CD4-positive, alpha-beta T cell treated with Interferon gamma for 1 hour (primary cell): ENCODE results near the gene PPFIBP2.

Experiments used
- DNase-seq: peaks from one replicate; pipeline ENCODE4 v3.0.0-alpha.2; 2020

Gene PPFIBP2

GRCh38 chr11:7528514-7529049, 14.8 kb downstream of the PPFIBP2 start:
- no peak for DNase-seq

- no peak for DNase-seq
Observed at GRCh38 chr11:7530013-7530640, 16.3 kb downstream of the PPFIBP2 start.

GRCh38 chr11:7531011-7531410, 17.2 kb downstream of the PPFIBP2 start:
- DNase-seq: no peak

- DNase-seq: no peak
Observed at GRCh38 chr11:7532405-7533145, 18.8 kb downstream of the PPFIBP2 start.

- no peak for DNase-seq
Observed at GRCh38 chr11:7533199-7534041, 19.6 kb downstream of the PPFIBP2 start.

GRCh38 chr11:7534042-7534378, 20.2 kb downstream of the PPFIBP2 start:
- DNase-seq: no peak

GRCh38 chr11:7536100-7536499, 22.3 kb downstream of the PPFIBP2 start:
- no peak for DNase-seq

- DNase-seq: no peak
Observed at GRCh38 chr11:7537265-7537664, 23.5 kb downstream of the PPFIBP2 start.

GRCh38 chr11:7538031-7538430, 24.2 kb downstream of the PPFIBP2 start:
- no peak for DNase-seq

GRCh38 chr11:7538466-7539454, 25.0 kb downstream of the PPFIBP2 start:
- no peak for DNase-seq

GRCh38 chr11:7540830-7541555, 27.2 kb downstream of the PPFIBP2 start:
- DNase-seq: no peak

- DNase-seq: no peak
Observed at GRCh38 chr11:7543302-7543701, 29.5 kb downstream of the PPFIBP2 start.

GRCh38 chr11:7544021-7544420, 30.2 kb downstream of the PPFIBP2 start:
- no peak for DNase-seq

- no peak for DNase-seq
Observed at GRCh38 chr11:7545611-7546010, 31.8 kb downstream of the PPFIBP2 start.

GRCh38 chr11:7546324-7546791, 32.6 kb downstream of the PPFIBP2 start:
- DNase-seq: no peak

GRCh38 chr11:7547687-7548086, 33.9 kb downstream of the PPFIBP2 start:
- DNase-seq: no peak

GRCh38 chr11:7548659-7549274, 35.0 kb downstream of the PPFIBP2 start:
- DNase-seq: no peak

- DNase-seq: no peak
Observed at GRCh38 chr11:7549681-7550080, 35.9 kb downstream of the PPFIBP2 start.

- no peak for DNase-seq
Observed at GRCh38 chr11:7551571-7551970, 37.8 kb downstream of the PPFIBP2 start.

- no peak for DNase-seq
Observed at GRCh38 chr11:7552666-7553065, 38.9 kb downstream of the PPFIBP2 start.
